GM19238 (cell line): ENCODE measurements around the gene WDR43.

Experiments
- DNase-seq: peaks from one replicate; pipeline ENCODE4 v3.0.0; 2011; ENCODE audit warnings: low spot score; ENCODE audit not compliant: insufficient read length

WDR43 gene

GRCh38 chr2:28894470-28895188 lies at the start of gene WDR43:
Gene WDR43, plus strand, starts transcription at chr2:28894667. Its CDS starts 32 bp downstream, at chr2:28894699.
- DNase-seq: peak; percentile 93

DNA sequence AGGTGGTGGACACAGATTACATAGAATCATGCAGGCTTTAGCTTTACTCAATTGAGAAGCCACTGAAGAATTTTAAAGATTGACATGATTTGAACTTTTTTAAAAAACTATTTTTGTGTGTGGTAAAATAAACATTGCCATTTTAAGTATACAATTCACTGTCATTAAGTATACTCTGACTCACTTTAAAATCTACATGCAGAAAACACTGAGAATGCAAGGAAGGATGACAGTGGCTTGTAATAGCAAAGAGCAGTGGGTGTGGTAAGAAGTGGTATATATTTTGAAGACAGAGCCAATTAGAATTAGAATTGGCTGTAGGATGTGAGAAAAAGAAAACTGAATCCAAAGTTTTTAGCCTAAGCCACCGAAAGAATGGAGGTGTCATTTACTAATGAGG lies 39.3 kb upstream of the WDR43 start:
- no peak for DNase-seq

- no peak for DNase-seq
Observed at GRCh38 chr2:28855977-28856376, 38.5 kb upstream of the WDR43 start.

DNA sequence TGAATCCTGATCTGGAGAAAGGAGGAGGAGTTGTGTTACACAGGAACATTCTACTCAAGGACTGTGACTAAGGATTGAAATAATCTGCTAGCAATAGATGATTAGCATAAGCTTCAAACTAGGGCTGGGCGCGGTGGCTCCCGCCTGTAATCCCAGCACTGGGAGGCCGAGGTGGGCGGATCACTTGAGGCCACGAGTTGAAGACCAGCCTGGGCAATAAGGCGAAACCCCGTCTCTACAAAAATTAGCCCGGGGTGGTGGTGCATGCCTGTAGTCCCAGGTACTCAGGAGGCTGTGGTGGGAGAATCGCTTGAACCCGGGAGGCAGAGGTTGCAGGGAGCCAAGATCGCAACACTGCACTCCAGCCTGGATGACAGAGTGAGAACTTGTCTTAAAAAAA lies 25.9 kb upstream of the WDR43 start:
- DNase-seq: no peak

- no peak for DNase-seq
Observed at GRCh38 chr2:28869494-28870145, 24.8 kb upstream of the WDR43 start.

DNA sequence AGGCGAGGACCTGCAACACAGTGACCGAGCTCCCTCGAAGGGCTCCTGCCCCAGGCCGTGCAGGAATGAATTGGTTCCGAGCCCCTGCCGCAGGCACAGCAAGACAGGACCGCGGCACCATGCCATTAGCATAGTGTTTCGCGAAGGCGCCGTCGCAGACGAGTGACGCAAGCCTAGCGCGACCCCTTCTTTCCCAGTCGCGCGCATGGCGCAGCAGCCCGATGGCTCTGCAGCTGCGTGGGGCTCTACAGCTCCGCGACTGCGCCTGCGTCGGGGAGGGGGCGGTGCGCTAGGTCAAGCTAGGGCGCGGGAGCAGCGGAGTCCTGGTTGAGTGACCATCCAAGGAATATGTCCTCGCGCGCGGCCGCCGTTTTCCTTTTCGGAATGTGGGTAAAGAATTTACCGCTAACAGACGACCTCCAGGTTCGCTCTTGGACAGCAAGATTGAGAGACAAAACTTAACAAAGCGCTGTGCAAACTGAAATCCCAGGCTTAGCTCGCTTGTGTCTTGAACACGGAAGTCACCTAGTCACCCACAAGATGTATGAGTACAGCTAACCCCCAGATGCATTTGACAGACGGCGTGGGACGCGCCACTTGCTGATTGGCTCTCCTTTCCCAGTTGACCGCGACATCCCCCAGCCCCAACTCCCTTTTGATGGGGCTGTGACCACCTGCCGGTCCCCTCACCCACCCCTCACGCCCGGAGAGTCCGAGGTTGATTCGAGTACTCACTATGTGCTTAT lies 24.1 kb upstream of the WDR43 start, which contains the start of gene TRMT61B:
TRMT61B (minus strand) TSS at position 164 of the 746 bp plus-strand sequence; CDS start at position 132, 32 bp downstream.
- peak; percentile 95 for DNase-seq

DNA sequence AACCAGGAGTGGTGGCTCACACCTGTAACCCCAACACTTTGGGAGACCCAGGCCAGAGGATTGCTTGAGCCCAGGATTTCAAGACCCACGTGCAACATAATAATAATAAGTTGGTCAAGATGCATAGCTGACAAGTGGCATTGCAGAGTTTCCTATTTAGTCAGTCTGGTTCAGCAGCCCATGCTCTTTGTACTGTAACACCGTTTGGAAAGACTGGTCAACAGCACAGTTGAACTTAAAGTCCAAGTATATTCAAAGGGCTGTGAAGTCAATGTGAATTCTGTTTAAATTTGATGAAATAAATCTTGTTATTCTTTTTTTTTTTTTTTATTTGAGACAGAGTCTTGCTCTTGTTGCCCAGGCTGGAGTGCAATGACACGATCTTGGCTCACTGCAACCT lies 22.8 kb upstream of the WDR43 start:
- DNase-seq: no peak

GRCh38 chr2:28880193-28880592 lies 14.3 kb upstream of the WDR43 start:
- DNase-seq: no peak

DNA sequence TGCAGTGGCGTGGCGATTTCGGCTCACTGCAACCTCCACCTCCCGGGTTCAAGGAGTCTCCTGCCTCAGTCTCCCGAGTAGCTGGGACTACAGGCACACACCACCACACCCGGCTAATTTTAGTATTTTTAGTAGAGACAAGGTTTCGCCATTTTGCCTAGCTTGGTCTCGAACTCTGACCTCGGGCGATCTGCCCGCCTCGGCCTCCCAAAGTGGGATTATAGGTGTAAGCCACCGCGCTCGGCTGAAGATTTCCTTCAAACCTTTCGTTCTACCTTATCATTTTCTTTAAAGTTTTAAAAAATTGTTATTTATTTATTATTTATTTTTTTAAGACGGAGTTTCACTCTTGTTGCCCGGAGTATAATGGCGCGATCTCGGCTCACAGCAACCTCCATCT lies 979 bp upstream of the WDR43 start:
- no peak for DNase-seq

DNA sequence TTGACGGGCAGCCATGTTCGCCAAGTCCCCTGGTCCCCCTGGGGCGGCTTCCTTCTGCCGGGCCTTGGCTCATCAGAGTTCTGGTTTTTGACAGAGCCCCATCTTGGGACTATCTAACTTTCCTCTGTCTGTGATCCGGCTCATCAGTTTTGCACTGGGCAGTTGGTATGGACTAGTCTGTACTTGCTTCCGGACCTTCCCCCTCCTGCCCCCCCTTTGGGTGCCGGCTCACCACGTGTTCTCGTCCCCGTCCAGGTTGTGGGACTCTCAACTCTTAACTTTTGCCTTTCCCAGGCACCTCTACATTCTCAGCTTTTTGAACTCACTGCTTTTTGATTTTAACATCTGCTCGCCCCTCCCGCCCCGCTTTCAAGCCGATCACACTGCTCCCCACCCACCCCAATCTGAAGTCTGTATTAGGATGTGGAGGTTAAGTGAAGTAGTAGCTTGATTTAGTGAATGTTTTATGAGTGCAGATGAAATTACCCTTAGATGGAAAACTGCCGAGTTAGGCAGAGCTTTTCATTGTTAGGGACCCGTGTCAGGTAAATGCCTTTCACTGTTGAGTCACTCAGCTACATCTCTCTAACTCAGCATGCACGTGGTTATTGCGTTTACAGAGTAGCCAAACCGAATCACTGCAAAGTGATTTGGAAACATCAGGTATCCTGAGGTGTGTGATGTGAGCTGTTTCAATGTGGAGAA lies 874 bp downstream of the WDR43 start:
- peak; percentile 11 for DNase-seq

GRCh38 chr2:28896906-28897305 lies 2.4 kb downstream of the WDR43 start:
- no peak for DNase-seq

- no peak for DNase-seq
Observed at GRCh38 chr2:28898048-28898447, 3.6 kb downstream of the WDR43 start.

DNA sequence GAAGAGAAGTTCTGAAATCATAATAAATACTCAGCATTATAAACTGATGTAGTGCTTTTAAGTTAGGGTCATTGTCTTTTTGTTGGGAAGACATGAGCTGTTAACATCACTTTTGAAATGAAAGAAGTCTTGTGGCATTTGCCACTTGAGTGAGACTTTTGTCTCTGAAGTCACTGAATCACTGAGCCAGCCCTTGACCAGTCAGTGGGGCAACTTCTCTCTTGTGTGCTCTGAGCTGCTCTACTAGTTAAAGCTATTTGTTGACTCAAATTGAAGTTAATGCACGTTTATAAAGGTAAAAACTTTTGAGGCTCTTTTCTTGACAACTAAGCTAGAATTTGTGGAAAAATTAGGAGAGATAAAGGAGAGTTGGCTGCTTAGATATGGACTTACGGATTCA lies 6.7 kb downstream of the WDR43 start:
- no peak for DNase-seq

DNA sequence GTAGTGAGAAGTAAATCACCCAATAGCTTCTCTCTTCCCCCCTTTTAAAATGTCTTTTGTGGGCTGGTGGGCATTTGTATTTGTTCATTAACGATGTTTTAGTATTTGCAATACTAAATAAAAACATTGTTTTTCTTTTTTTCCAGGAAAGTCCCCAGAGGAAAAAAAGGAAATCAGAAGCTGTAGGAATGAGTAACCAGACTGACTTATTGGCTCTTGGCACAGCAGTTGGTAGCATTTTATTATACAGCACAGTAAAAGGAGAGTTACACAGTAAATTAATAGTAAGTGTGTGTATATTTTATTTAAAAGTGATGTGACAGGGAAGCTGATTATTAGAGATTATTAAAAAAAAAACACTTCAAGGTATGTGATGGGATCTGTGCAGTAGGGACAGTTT lies 7.4 kb downstream of the WDR43 start:
- DNase-seq: no peak

DNA sequence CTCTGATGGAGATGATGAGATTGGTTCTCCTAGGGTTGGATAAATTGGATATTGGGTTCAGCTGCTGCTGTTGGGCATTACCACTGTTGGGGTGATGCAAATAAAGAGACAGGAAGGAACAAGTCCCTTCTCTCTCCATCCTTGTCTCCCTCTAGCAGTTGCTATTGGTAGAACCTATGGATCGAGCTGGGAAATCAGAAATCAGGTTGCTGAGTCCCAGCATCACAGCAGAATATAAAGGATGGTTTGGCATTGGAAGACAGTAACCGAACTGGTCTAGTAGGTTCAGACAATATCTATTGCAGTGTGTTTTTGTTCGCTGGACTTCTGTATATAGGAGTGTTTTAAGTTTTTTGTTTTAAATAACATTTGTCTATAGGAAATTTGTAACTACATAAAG lies 8.1 kb downstream of the WDR43 start:
- no peak for DNase-seq

DNA sequence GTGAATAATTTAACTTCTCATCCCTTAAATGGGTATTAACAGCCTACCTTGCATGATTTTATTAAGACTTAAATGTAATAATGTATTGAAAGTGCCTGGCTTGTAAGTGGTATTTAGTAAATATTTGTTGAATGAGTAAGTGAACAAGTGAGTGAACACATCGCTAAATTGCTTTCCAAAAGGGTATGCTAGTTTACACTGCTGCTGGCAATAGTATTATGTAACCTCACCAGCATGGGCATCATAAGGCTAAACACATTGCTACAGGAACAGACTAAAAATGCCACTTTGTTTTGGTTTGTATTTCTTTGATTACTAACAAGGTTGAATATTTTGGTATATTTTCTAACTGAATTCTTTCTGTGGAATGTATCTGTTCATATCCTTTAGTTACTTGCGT lies 9.8 kb downstream of the WDR43 start:
- DNase-seq: no peak

GRCh38 chr2:28904802-28905457 lies 10.5 kb downstream of the WDR43 start:
- no peak for DNase-seq

GRCh38 chr2:28905533-28905932 lies 11.1 kb downstream of the WDR43 start:
- no peak for DNase-seq

- no peak for DNase-seq
Observed at GRCh38 chr2:28906376-28906775, 11.9 kb downstream of the WDR43 start.

GRCh38 chr2:28906821-28907220 lies 12.4 kb downstream of the WDR43 start:
- no peak for DNase-seq

DNA sequence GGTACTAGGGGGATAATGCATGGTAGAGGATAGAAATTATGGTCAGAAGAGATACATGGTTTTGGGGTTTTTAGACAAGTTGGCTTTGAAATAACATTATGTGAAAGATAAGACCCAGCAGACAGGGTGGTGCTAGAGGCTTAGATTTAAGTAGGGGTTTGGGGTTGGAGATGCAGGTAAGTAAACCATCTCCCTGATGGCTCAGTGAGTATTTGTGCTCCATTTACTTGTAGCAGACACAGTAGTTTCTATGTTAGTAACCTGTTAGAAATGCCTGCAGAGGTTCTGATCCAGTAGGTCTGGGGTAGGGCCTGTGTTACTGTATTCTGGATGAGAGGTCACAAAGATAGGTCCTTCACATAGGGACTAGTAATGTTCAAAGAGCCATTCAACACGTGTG lies 13.7 kb downstream of the WDR43 start:
- DNase-seq: no peak
